GM18909 (cell line): ENCODE data around the gene PCDHGA6.
"Not testable (repeated sequence)": the region's sequence is repeated elsewhere in the genome, so short reads cannot be mapped to it uniquely, and the experiment has no call there.

ENCODE experiments used
- ATAC-seq: cut with Tn5 transposase; IDR thresholded peaks from one replicate; pipeline ENCODE4 v1.9.1; 2021; ENCODE audit warnings: mild to moderate bottlenecking; ENCODE audit not compliant: unreplicated experiment, poor library complexity

PCDHGA6 gene

DNA sequence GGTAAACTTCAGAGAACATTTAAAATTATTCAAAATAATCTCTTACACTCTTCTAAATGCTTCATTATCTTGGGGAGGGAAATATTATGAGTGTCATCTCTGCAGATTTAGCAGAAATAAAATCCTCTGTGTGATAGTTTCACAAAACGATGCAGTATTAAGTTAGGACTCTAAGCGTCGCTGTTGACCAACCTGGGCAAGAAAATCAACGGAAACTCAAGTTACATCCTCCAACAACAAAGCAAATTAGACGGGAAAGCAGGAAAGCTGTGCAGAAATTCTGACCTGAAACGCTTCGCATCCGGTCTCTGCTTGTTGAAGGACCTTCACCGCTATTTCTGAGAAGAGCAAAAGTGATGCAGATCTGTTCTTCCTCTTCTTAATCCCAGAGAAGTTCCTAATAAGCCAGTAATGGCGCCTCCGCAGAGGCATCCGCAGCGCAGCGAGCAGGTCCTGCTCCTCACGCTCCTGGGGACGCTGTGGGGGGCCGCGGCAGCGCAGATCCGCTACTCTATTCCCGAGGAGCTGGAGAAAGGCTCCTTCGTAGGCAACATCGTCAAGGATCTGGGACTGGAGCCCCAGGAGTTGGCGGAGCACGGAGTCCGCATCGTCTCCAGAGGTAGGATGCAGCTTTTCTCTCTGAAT lies at the start of gene PCDHGA6:
Gene PCDHGA6, plus strand, starts transcription at position 219 of the 645 bp plus-strand sequence. Its CDS starts 193 bp downstream, at position 412.
- no peak for ATAC-seq

DNA sequence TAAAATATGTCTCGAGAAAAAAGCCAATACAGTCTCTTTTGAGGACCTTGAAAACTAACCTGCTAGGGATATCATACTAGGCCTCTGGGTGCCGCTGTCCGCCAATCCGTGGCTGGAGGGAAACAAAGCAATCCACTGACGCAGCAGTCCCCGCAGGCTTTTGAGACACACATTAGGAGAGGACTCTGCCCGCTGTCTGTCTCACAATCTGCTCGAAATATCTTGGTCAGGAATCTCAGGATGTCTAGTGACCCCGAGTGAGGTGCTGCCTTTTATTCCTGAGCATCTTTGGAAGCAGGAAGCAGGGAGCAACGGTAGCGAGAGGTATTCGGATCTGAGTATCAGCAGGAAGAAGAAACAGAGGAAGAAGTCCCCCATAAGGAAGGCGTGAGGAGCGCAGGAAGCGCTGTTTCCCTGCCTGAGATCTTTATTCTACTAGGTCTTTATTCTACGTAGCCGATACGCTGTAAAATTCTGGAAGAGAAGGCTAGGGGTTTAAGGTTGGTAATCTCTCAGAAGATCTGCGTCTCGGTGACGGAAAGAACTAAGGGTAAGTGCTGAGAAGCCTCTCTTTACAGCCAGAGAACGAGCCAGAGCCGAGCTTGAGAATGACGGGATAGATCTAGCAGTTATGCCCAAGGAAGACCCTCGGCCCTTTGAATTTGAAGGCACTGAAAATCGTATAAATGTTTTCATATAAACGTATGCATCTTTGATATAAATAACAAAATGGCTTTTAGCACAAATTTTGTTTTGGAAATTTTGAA lies 47.4 kb upstream of the PCDHGA6 start:
- peak; percentile 85 for ATAC-seq

DNA sequence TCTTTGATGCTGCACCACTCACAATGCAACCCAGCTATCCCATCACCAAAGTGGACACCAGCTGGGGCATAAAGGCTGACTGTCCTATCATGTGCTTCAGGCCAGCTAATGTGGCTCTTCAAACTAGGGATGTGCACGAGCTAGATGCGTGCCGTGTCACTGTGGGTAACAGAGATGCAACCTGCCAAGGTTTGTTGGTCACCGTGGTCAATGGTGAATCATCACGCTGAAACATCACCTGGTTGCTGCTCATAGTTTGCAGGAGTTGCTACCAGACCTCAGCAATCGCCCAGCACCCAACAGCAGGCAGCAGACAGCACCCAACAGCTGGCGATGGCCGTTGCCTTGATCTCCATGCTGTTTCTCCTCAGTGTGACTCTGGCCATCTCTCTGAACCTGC lies 45.5 kb upstream of the PCDHGA6 start:
- ATAC-seq = no peak

DNA sequence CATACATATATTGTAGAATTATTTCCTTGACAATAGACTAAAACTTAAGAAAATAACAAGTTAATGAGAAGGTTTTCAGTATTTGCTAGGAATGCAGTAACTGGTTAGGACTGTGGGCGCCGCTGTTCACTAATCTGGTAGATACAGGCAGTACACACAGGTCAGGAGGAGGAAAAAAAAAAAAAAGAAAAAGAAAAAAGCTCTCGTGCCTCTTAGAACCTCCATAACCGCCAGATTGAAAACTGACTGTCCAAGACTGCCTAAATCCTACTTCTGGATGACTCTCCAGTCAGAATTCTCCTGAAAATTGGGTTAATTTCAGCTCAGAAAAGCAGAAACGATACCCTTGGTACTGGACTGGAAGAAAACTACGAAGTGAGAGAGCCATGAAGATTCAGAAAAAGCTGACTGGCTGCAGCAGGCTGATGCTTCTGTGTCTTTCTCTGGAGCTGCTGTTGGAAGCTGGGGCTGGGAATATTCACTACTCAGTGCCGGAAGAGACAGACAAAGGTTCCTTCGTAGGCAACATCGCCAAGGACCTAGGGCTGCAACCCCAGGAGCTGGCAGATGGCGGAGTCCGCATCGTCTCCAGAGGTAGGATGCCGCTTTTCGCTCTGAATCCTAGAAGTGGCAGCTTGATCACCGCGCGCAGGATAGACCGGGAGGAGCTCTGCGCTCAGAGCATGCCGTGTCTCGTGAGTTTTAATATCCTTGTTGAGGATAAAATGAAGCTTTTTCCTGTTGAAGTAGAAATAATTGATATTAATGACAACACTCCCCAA lies 43.2 kb upstream of the PCDHGA6 start, which contains the start of gene PCDHGA1:
Gene PCDHGA1, plus strand, starts transcription at position 216 of the 782 bp plus-strand sequence.
- no peak for ATAC-seq

DNA sequence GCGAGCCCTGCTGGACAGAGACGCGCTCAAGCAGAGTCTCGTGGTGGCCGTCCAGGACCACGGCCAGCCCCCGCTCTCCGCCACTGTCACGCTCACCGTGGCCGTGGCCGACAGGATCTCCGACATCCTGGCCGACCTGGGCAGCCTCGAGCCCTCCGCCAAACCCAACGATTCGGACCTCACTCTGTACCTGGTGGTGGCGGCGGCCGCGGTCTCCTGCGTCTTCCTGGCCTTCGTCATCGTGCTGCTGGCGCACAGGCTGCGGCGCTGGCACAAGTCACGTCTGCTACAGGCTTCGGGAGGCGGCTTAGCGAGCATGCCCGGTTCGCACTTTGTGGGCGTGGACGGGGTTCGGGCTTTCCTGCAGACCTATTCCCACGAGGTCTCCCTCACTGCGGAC lies 41.1 kb upstream of the PCDHGA6 start:
- not testable (repeated sequence) for ATAC-seq

DNA sequence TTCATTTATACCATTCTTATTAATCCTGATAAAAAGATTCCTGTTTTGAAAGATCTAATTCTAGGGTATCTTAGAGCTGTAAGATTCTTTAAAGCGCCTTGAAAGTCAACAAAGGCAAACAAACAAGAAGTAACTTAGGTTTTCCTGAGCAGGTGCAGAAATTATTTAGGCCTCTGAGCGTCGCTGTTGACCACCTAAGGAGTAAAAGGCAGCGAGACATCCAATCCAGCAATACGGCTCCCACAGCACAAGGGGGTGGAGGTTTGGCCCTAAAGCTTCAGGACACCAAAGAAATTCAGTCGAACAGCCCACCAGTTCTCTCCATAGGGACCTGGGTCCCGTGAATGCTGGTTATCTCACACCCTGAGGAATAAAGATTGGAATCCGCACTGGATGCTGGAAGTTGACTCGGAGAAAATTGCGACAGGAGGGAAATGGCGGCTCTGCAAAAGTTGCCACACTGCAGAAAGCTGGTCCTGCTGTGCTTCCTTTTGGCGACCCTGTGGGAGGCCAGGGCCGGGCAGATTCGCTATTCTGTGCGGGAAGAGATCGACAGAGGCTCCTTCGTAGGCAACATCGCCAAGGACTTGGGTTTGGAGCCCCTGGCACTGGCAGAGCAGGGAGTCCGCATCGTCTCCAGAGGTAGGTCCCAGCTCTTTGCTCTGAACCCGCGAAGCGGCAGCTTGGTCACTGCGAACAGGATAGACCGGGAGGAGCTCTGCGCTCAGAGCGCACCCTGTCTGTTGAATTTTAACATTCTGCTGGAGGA lies 35.0 kb upstream of the PCDHGA6 start, which contains the start of gene PCDHGA2:
Gene PCDHGA2, plus strand, starts transcription at position 223 of the 769 bp plus-strand sequence.
- ATAC-seq = no peak

DNA sequence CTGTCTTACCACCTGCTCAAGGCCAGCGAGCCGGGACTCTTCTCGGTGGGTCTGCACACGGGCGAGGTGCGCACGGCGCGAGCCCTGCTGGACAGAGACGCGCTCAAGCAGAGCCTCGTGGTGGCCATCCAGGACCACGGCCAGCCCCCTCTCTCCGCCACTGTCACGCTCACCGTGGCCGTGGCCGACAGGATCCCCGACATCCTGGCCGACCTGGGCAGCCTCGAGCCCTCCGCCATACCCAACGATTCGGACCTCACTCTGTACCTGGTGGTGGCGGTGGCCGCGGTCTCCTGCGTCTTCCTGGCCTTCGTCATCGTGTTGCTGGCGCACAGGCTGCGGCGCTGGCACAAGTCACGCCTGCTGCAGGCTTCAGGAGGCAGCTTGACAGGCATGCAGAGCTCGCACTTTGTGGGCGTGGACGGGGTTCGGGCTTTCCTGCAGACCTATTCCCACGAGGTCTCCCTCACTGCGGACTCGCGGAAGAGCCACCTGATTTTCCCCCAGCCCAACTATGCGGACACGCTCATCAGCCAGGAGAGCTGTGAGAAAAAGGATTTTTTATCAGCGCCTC lies 32.8 kb upstream of the PCDHGA6 start:
- ATAC-seq = not testable (repeated sequence)

DNA sequence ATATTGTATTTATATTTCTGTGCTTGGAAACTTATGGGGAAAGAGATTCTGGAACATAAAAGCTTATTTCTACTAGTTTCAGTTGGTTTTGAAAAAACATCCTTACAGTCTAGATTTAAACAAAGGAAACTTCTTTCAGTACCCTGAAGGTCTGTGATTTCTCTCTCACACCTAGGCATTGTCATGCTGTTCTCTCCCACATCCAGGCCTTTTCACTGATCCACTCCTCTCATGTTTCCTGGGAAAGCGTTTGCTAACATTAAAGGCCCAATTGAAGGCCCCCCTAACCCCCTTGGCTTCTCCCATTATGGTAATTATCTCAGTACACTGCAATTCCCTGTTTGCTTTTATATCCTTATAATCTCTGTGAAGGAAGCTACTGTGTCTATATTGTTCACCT lies 30.9 kb upstream of the PCDHGA6 start:
- ATAC-seq = no peak

DNA sequence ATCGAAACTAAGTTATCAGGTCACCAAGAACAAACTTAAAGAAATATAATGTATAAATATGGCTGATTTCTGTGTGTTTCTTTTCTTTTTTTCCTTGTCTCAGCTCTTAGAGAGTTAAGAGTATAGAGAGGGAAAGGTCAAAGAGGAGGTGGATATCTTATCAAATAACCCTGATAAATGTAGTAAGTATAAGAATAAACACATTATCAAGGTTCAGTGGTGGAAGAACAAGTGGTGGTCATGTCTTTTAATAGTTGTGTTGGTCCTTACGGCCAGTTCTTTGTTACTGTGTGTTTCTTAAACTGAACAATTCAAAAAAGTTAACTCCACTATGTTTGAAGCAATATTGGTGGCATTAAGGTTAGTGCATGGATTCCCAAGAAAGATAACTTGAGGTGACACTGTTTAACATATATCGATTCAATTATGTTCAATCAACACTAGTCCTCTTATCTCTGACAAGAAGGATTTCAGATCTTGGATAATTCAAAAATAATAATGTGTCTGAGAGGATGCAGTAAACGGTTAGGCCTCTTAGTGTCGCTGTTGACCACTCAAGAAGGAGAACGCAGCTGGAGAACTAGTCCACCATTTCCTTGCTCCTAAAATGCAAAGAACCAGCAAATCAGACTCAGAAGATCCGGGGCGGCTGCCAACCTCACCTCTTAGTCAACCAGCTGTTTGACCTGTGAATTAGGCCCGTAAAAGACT lies 30.3 kb upstream of the PCDHGA6 start, which contains the start of gene PCDHGA3:
Gene PCDHGA3, plus strand, starts transcription at position 588 of the 711 bp plus-strand sequence. CDS start 205 bp downstream, outside the sequence.
- ATAC-seq = no peak

DNA sequence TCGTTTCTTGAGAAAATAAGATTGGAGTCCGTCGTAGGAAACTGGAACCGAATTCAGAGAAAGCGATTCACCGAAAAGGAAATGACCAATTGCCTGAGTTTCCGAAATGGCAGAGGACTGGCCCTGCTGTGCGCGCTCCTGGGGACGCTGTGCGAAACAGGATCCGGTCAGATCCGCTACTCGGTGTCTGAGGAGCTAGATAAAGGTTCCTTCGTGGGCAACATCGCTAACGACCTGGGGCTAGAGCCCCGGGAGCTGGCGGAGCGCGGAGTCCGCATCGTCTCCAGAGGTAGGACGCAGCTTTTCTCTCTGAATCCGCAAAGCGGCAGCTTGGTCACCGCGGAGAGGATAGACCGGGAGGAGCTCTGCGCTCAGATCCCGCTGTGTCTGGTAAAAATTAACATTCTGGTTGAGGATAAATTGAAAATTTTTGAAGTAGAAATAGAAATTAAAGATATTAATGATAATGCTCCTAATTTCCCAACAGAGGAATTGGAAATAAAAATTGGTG lies 29.7 kb upstream of the PCDHGA6 start:
- no peak for ATAC-seq

DNA sequence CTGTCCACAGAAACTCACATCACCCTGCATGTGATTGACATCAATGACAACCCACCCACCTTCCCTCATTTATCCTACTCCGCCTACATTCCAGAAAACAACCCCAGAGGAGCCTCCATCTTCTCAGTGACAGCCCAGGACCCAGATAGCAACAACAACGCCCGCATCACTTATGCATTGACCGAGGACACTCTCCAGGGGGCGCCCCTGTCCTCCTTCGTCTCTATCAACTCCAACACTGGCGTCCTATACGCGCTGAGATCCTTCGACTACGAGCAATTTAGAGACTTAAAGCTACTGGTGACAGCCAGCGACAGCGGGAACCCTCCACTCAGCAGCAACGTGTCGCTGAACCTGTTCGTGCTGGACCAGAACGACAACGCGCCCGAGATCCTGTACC lies 28.4 kb upstream of the PCDHGA6 start:
- ATAC-seq = no peak

DNA sequence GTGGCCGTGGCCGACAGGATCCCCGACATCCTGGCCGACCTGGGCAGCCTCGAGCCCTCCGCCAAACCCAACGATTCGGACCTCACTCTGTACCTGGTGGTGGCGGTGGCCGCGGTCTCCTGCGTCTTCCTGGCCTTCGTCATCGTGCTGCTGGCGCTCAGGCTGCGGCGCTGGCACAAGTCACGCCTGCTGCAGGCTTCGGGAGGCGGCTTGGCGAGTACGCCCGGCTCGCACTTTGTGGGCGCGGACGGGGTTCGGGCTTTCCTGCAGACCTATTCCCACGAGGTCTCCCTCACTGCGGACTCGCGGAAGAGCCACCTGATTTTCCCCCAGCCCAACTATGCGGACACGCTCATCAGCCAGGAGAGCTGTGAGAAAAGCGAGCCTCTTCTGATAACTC lies 27.7 kb upstream of the PCDHGA6 start:
- not testable (repeated sequence) for ATAC-seq

DNA sequence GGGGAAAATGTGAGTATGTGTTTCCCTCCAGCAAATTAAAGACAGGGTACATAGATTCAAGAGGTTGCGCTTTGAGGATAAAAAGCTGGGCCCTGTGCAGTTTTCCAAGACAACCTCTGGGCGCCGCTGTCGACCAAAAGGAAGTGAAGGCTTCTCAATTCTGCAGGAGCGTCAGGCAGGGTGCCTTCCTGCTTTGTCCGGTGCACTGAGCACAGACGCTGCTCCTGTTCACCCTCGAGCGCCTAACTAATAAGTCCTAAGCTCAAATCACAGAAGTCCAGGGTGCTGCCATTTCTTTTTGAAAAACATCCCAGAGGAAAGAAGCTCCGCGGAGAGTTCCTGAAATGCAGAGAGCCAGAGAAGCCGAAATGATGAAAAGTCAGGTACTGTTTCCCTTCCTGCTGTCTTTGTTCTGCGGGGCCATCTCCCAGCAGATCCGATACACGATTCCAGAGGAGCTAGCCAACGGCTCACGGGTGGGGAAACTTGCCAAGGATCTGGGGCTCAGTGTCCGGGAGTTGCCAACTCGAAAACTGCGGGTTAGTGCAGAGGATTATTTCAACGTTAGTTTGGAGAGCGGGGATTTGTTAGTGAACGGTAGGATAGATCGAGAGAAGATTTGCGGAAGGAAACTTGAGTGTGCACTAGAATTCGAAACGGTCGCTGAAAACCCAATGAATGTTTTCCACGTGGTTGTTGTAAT lies 23.6 kb upstream of the PCDHGA6 start, which contains the start of gene PCDHGB1:
Gene PCDHGB1, plus strand, starts transcription at position 183 of the 703 bp plus-strand sequence. Its CDS starts 162 bp downstream, at position 345.
- ATAC-seq = peak; percentile 54

DNA sequence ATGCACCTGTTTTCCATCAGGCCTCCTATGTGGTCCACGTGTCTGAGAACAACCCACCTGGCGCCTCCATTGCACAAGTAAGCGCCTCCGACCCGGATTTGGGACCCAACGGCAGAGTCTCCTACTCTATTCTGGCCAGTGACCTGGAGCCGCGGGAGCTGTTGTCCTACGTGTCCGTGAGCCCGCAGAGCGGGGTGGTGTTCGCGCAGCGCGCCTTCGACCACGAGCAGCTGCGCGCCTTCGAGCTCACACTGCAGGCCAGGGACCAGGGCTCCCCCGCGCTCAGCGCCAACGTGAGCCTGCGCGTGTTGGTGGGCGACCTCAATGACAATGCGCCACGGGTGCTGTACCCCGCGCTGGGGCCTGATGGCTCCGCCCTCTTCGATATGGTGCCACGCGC lies 22.1 kb upstream of the PCDHGA6 start:
- no peak for ATAC-seq

DNA sequence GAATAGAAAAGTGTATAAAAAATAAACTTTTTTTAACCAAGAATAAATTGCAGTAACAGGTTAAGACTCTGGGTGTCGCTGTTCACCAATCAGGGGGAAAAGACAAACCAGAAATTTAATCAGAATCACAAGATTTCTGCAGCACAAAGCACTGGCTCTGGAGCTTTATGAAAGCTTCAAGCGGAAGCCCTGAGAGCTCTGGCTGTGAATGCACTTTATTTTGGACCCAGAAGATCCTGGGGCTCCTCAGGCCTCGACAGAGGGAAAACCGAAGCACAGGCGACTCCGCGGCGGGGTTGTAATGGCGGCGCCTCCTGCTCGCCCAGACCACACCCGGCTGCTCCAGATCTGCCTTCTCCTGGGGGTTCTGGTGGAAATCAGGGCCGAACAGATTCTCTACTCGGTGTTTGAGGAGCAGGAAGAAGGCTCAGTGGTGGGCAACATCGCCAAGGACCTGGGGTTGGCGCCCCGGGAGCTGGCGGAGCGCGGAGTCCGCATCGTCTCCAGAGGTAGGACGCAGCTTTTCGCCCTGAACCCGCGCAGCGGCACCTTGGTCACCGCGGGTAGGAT lies 18.7 kb upstream of the PCDHGA6 start, which contains the start of gene PCDHGA4:
Gene PCDHGA4, plus strand, starts transcription at position 122 of the 570 bp plus-strand sequence. Its CDS starts 87 bp downstream, at position 209.
- ATAC-seq = no peak

DNA sequence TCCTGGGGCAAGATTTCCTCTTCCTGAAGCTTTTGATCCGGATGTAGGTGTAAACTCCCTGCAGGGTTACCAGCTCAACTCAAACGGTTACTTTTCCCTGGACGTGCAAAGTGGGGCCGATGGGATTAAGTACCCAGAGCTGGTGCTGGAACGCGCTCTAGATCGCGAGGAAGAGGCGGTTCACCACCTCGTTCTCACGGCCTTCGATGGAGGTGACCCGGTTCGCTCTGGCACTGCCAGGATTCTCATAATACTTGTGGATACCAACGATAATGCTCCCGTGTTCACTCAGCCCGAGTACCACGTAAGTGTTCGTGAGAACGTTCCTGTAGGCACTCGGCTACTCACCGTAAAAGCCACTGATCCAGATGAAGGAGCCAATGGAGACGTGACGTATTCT lies 18.1 kb upstream of the PCDHGA6 start:
- ATAC-seq = no peak

DNA sequence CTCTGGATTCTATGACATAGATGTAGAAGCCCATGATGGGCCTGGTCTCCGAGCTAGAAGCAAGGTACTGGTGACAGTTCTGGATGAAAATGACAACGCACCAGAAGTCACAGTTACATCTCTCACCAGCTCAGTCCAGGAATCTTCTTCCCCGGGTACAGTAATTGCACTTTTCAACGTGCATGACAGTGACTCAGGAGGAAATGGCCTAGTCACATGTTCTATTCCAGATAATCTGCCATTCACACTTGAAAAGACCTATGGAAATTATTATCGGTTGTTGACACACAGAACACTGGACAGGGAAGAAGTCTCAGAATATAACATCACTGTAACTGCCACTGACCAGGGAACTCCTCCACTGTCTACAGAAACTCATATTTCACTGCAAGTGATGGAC lies 17.6 kb upstream of the PCDHGA6 start:
- no peak for ATAC-seq

DNA sequence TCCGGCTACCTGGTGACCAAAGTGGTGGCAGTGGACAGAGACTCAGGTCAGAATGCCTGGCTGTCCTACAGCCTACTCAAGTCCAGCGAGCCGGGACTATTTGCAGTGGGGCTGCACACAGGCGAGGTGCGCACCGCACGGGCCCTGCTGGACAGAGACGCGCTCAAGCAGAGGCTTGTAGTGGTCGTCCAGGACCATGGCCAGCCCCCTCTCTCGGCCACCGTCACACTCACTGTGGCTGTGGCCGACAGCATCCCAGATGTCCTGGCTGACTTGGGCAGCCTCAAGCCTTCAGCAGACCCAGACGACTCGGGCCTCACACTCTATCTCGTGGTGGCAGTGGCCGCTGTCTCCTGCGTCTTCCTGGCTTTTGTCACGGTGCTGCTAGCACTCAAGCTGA lies 16.7 kb upstream of the PCDHGA6 start:
- ATAC-seq = no peak
